WERI-Rb-1 (cell line): Measurements from ENCODE around the gene KRTAP19-1.

ENCODE experiments used
- DNase-seq: peaks from one replicate; pipeline ENCODE4 v3.0.0-alpha.2; 2020
- H3K27ac ChIP-seq: fragments of 250-450 bp; sonication (Bioruptor Pico); 2 replicates; pipeline ENCODE4 v1.5.1; 2020; ENCODE audit warnings: mild to moderate bottlenecking, moderate library complexity
- H3K27me3 ChIP-seq: fragments of 250-450 bp; sonication (Bioruptor Pico); 2 replicates; pipeline ENCODE4 v1.5.1; 2021; ENCODE audit warnings: mild to moderate bottlenecking, low read depth, moderate library complexity; ENCODE audit not compliant: insufficient read depth, severe bottlenecking
- H3K36me3 ChIP-seq: fragments of 250-450 bp; sonication (Bioruptor Pico); 2 replicates; pipeline ENCODE4 v1.5.1; 2020; ENCODE audit warnings: mild to moderate bottlenecking, moderate library complexity
- H3K4me3 ChIP-seq: 2 replicates; pipeline ENCODE4 v1.5.1; 2011; ENCODE audit warnings: low read depth, mild to moderate bottlenecking, control low read depth, low read length
- H3K9me3 ChIP-seq: fragments of 250-450 bp; sonication (Bioruptor Pico); 2 replicates; pipeline ENCODE4 v1.5.1; 2021; ENCODE audit warnings: mild to moderate bottlenecking, moderate library complexity; ENCODE audit not compliant: severe bottlenecking
- TF ChIP-seq, protein P1 (sequence below): IDR thresholded peaks from 2 replicates; pipeline ENCODE4 v1.5.1; 2011; ENCODE audit warnings: low read depth, mild to moderate bottlenecking, control low read depth, inconsistent platforms, low read length

KRTAP19-1 gene

GRCh38 chr21:30468900-30469714 lies 11.1 kb downstream of the KRTAP19-1 start:
- H3K36me3 ChIP-seq, result no peaks in the 10 kb centered on the region
- no peak overlapping the region for H3K4me3 ChIP-seq

GRCh38 chr21:30463713-30464112 lies 16.5 kb downstream of the KRTAP19-1 start:
- H3K9me3 ChIP-seq, result no peaks in the 10 kb centered on the region
- H3K36me3 ChIP-seq, result no peaks in the 10 kb centered on the region
- TF ChIP-seq, protein P1, sequence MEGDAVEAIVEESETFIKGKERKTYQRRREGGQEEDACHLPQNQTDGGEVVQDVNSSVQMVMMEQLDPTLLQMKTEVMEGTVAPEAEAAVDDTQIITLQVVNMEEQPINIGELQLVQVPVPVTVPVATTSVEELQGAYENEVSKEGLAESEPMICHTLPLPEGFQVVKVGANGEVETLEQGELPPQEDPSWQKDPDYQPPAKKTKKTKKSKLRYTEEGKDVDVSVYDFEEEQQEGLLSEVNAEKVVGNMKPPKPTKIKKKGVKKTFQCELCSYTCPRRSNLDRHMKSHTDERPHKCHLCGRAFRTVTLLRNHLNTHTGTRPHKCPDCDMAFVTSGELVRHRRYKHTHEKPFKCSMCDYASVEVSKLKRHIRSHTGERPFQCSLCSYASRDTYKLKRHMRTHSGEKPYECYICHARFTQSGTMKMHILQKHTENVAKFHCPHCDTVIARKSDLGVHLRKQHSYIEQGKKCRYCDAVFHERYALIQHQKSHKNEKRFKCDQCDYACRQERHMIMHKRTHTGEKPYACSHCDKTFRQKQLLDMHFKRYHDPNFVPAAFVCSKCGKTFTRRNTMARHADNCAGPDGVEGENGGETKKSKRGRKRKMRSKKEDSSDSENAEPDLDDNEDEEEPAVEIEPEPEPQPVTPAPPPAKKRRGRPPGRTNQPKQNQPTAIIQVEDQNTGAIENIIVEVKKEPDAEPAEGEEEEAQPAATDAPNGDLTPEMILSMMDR, result peak; percentile 66
- DNase-seq, result no peak
- no peak overlapping the region for H3K27ac ChIP-seq
- no peak overlapping the region for H3K4me3 ChIP-seq
- peaks cover 71% of the 10 kb centered on the region for H3K27me3 ChIP-seq

More at GRCh38 chr21:30468900-30469714, 11.1 kb downstream of the KRTAP19-1 start:
- no peak for DNase-seq
- Histone ChIP-seq H3K9me3 (no peaks in the 10 kb centered on the region), H3K27ac (no peak overlapping the region), H3K27me3 (peaks cover 78% of the 10 kb centered on the region)
- TF ChIP-seq, protein P1, result no peak

- DNase-seq, result no peak
- no peaks in the 10 kb centered on the region for H3K9me3 ChIP-seq
These were observed 31.7 kb downstream of the KRTAP19-1 start for GRCh38 chr21:30448514-30448913.

DNA sequence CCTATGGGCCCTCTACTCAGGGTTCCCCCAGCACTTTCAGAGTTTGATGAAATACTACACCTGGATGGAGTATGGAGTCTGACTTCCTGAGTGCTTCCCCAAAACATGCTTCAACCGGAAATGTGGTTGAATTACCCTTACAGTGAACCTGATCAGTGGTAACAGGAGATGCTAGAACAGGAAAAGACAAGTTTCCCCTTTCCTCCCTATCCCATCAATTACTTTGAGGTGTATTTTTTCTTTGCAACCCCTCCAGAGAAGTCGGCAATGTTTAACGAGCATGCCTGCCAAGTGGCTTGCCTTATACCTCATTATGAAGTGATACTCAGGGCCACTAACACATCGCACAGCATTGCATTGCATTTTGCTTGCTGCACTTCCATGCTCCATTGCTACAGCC lies 33.1 kb downstream of the KRTAP19-1 start:
- Histone ChIP-seq H3K4me3 (no peak overlapping the region), H3K27me3 (peaks cover 88% of the 10 kb centered on the region), H3K36me3 (no peaks in the 10 kb centered on the region), H3K9me3 (no peaks in the 10 kb centered on the region), H3K27ac (no peak overlapping the region)
- TF ChIP-seq, protein P1, result no peak
- DNase-seq, result no peak

More at GRCh38 chr21:30448514-30448913, 31.7 kb downstream of the KRTAP19-1 start:
- H3K27ac ChIP-seq, result no peak overlapping the region
- TF ChIP-seq, protein P1, result no peak
- H3K36me3 ChIP-seq, result no peaks in the 10 kb centered on the region
- H3K4me3 ChIP-seq, result no peak overlapping the region
- peaks cover 88% of the 10 kb centered on the region for H3K27me3 ChIP-seq

- no peak for DNase-seq
- no peaks in the 10 kb centered on the region for H3K36me3 ChIP-seq
These were observed 36.0 kb downstream of the KRTAP19-1 start for GRCh38 chr21:30444204-30444603.

More at GRCh38 chr21:30444204-30444603, 36.0 kb downstream of the KRTAP19-1 start:
- H3K27ac ChIP-seq, result no peak overlapping the region
- H3K27me3 ChIP-seq, result peaks cover 94% of the 10 kb centered on the region
- no peak overlapping the region for H3K4me3 ChIP-seq
- no peaks in the 10 kb centered on the region for H3K9me3 ChIP-seq
- TF ChIP-seq, protein P1, result no peak
